Mesothelial cell of epicardium (in vitro differentiated cells): ENCODE results near the gene SYNDIG1. TPM values are rescaled to one million over a fixed set of nuclear protein-coding genes. Genes with fewer than 3 reads are reported as not detected.

Source experiments
- DNase-seq, 2 experiments: peaks; one replicate each; pipeline ENCODE4 v3.0.0; 2021; ENCODE audit warnings: low spot score in 2 of 2; ENCODE audit not compliant: unreplicated experiment in 2 of 2
- H3K27ac Mint-ChIP-seq: 2 replicates; pipeline ENCODE4 v1.8.0; 2021; ENCODE audit warnings: mixed read lengths
- H3K27me3 Mint-ChIP-seq: 2 replicates; pipeline ENCODE4 v1.8.0; 2021; ENCODE audit warnings: low read depth, mixed read lengths
- H3K36me3 Mint-ChIP-seq: 2 replicates; pipeline ENCODE4 v1.8.0; 2021; ENCODE audit warnings: mixed read lengths
- H3K4me1 Mint-ChIP-seq: 2 replicates; pipeline ENCODE4 v1.8.0; 2021; ENCODE audit warnings: mixed read lengths
- H3K4me3 Mint-ChIP-seq: 2 replicates; pipeline ENCODE4 v1.8.0; 2021; ENCODE audit warnings: mild to moderate bottlenecking, moderate library complexity, mixed read lengths
- H3K9me3 Mint-ChIP-seq: 2 replicates; pipeline ENCODE4 v1.8.0; 2021; ENCODE audit warnings: mixed read lengths
- CTCF ChIP-seq: fragments of 200-600 bp; sonication (generic); IDR thresholded peaks from one replicate; pipeline ENCODE4 v1.5.0; 2021; ENCODE audit warnings: antibody characterized with exemption; ENCODE audit not compliant: unreplicated experiment
- total RNA-seq: library from RNA; stranded (reverse); gene quantifications from 3 replicates; pipeline ENCODE4 v1.2.1, GENCODE V29; 2021

SYNDIG1 gene
- total RNA-seq, 1 donor from 2014 or later = 0.80 TPM

- no peak for TF ChIP-seq CTCF
- DNase-seq = no peak
- no peaks in the 10 kb centered on the region for H3K36me3 Mint-ChIP-seq
- peaks cover 1% of the 10 kb centered on the region for H3K27me3 Mint-ChIP-seq
- no peak overlapping the region for H3K27ac Mint-ChIP-seq
- no peak overlapping the region for H3K4me3 Mint-ChIP-seq
- H3K4me1 Mint-ChIP-seq = peaks cover 8% of the 10 kb centered on the region
- H3K9me3 Mint-ChIP-seq = peaks cover 22% of the 10 kb centered on the region
Observed at GRCh38 chr20:24566656-24567055, 97.2 kb downstream of the SYNDIG1 start.

GRCh38 chr20:24567508-24567907, 98.1 kb downstream of the SYNDIG1 start:
- H3K4me3 Mint-ChIP-seq = no peak overlapping the region
- no peak for DNase-seq

GRCh38 chr20:24568842-24569241, 99.4 kb downstream of the SYNDIG1 start:
- no peak overlapping the region for H3K4me3 Mint-ChIP-seq
- DNase-seq = no peak
- TF ChIP-seq CTCF = no peak
- H3K36me3 Mint-ChIP-seq = no peaks in the 10 kb centered on the region
- H3K27me3 Mint-ChIP-seq = peaks cover 3% of the 10 kb centered on the region
- H3K27ac Mint-ChIP-seq = no peak overlapping the region
- H3K9me3 Mint-ChIP-seq = peaks cover 8% of the 10 kb centered on the region
- peaks cover 8% of the 10 kb centered on the region for H3K4me1 Mint-ChIP-seq

More at GRCh38 chr20:24567508-24567907, 98.1 kb downstream of the SYNDIG1 start:
- Mint-ChIP-seq H3K27ac (no peak overlapping the region), H3K36me3 (no peaks in the 10 kb centered on the region), H3K9me3 (peaks cover 20% of the 10 kb centered on the region), H3K27me3 (peaks cover 1% of the 10 kb centered on the region), H3K4me1 (peaks cover 8% of the 10 kb centered on the region)
- TF ChIP-seq CTCF = no peak

- peaks cover 3% of the 10 kb centered on the region for H3K27me3 Mint-ChIP-seq
- H3K9me3 Mint-ChIP-seq = no peaks in the 10 kb centered on the region
- H3K36me3 Mint-ChIP-seq = no peaks in the 10 kb centered on the region
- no peak for TF ChIP-seq CTCF
- no peak overlapping the region for H3K4me3 Mint-ChIP-seq
- no peak overlapping the region for H3K27ac Mint-ChIP-seq
- no peaks in the 10 kb centered on the region for H3K4me1 Mint-ChIP-seq
- DNase-seq = no peak
Observed at GRCh38 chr20:24571159-24571558, 101.7 kb downstream of the SYNDIG1 start.

- Mint-ChIP-seq H3K27ac (no peak overlapping the region), H3K4me3 (no peak overlapping the region), H3K27me3 (peaks cover 3% of the 10 kb centered on the region), H3K36me3 (no peaks in the 10 kb centered on the region), H3K4me1 (no peaks in the 10 kb centered on the region), H3K9me3 (no peaks in the 10 kb centered on the region)
- no peak for TF ChIP-seq CTCF
- DNase-seq = no peak
Observed at GRCh38 chr20:24572140-24572539, 102.7 kb downstream of the SYNDIG1 start.

GRCh38 chr20:24572862-24573261, 103.4 kb downstream of the SYNDIG1 start:
- Mint-ChIP-seq H3K36me3 (no peaks in the 10 kb centered on the region), H3K4me1 (no peaks in the 10 kb centered on the region), H3K4me3 (no peak overlapping the region), H3K9me3 (no peaks in the 10 kb centered on the region), H3K27ac (no peak overlapping the region), H3K27me3 (peaks cover 3% of the 10 kb centered on the region)
- no peak for TF ChIP-seq CTCF
- no peak for DNase-seq
